Measurements from ENCODE around the gene ST6GAL1. TPM values are rescaled to one million over a fixed set of nuclear protein-coding genes. Genes with fewer than 3 reads are reported as not detected.

Gene ST6GAL1
- total and polyA plus RNA-seq, 2 of the 4 experiments (the other 2 are of a cell fraction) = 1.4 to 2.9 TPM

GRCh38 chr3:186963636-186964035, 33.3 kb downstream of the ST6GAL1 start:
- H3K56ac ChIP-seq (ENCODE audit: extremely low read depth, insufficient read depth, low read length) = no peak overlapping the region
- H3K27me3 ChIP-seq (ENCODE audit: control insufficient read depth, insufficient read depth, low read length) = no peaks in the 10 kb centered on the region; the same call in 1 of the 2 replicates
- no peak overlapping the region for H3K23ac ChIP-seq (ENCODE audit: low read depth, low read length)
- no peak overlapping the region for H3K27ac ChIP-seq (ENCODE audit: insufficient read depth, low read length)
- H4K5ac ChIP-seq (ENCODE audit: low read depth, low read length) = no peak overlapping the region
- no CpG with 5 or more reads among the region's 5 CpGs for WGBS, 2 experiments (ENCODE audit: extremely low coverage in 2 of 2, insufficient read length in 1 of 2)
- H3K18ac ChIP-seq (ENCODE audit: low read depth, low read length) = no peak overlapping the region
- no peak overlapping the region for H2AK5ac ChIP-seq (ENCODE audit: low read depth, low read length)
- TF ChIP-seq MXI1 (IDR thresholded peaks at IDR 0.05; ENCODE audit: borderline replicate concordance, low read depth, low read length) (no peak), ELK1 (IDR thresholded peaks at IDR 0.05; ENCODE audit: borderline replicate concordance, low read depth, low read length) (no peak), FOS (IDR thresholded peaks at IDR 0.05; ENCODE audit: low read depth, low read length) (no peak), CTCF (conservative IDR thresholded peaks at IDR 0.05; ENCODE audit: low read depth, low read length) (no peak), MAZ (IDR thresholded peaks at IDR 0.05; ENCODE audit: borderline replicate concordance, low read depth, low read length) (no peak), NFE2L2 (IDR thresholded peaks at IDR 0.05; ENCODE audit: low read depth, low read length) (no peak), BHLHE40 (IDR thresholded peaks at IDR 0.05; ENCODE audit: low read depth, low read length) (no peak), RAD21 (IDR thresholded peaks at IDR 0.05; ENCODE audit: low read length) (no peak), CEBPB (IDR thresholded peaks at IDR 0.05; ENCODE audit: low read depth, low read length) (no peak), RFX5 (IDR thresholded peaks at IDR 0.05; ENCODE audit: low read depth, low read length) (no peak), POLR2A (IDR thresholded peaks at IDR 0.05; ENCODE audit: low read depth, low read length) (no peak), SMC3 (IDR thresholded peaks at IDR 0.05; ENCODE audit: low read depth, low read length) (no peak), RCOR1 (IDR thresholded peaks at IDR 0.05; ENCODE audit: insufficient replicate concordance, low read length) (no peak), USF2 (IDR thresholded peaks at IDR 0.05; ENCODE audit: low read depth, low read length) (no peak), MAFK (IDR thresholded peaks at IDR 0.05; ENCODE audit: low read depth, low read length) (no peak)
- H4K20me1 ChIP-seq (ENCODE audit: insufficient read depth, low read length) = no peaks in the 10 kb centered on the region
- BruUV-seq (replicated peaks) = no TSS peak
- DNase-seq (no peak), ATAC-seq (ENCODE audit: low read depth) (no peak)
- H3K4me1 ChIP-seq (ENCODE audit: control insufficient read depth, insufficient read depth, low read length) = peaks cover 2% of the 10 kb centered on the region; the same call in 1 of the 2 replicates
- H2BK20ac ChIP-seq (ENCODE audit: low read depth, low read length) = no peak overlapping the region
- no peak overlapping the region for H3K4me2 ChIP-seq (ENCODE audit: low read depth, low read length)
- H3K9me3 ChIP-seq (ENCODE audit: control insufficient read depth, insufficient read depth, low read length) = no peaks in the 10 kb centered on the region
- no peaks in the 10 kb centered on the region for H3K79me1 ChIP-seq (ENCODE audit: low read depth in 1 of 2, low read length in 2 of 2)
- no peaks in the 10 kb centered on the region for H3K36me3 ChIP-seq (ENCODE audit: control insufficient read depth, insufficient read depth, low read length)
- no peak overlapping the region for H4K8ac ChIP-seq (ENCODE audit: low read depth in 2 of 2, low read length in 2 of 2)
- dilution Hi-C loops (cut with HindIII; ENCODE audit: low sequenced_read_pairs, unreplicated experiment) = no loop called here
- no peaks in the 10 kb centered on the region for H3K9me1 ChIP-seq (ENCODE audit: insufficient read depth, low read length)
- H4K91ac ChIP-seq (ENCODE audit: insufficient read depth, low read depth, low read length) = no peak overlapping the region
- H3K4ac ChIP-seq (ENCODE audit: low read depth, low read length) = no peak overlapping the region
- in situ Hi-C loops (cut with MboI; ENCODE audit: low sequenced_read_pairs) = no loop called here
- no peak overlapping the region for H2BK15ac ChIP-seq (ENCODE audit: low read depth, low read length)
- no peak overlapping the region for H2BK5ac ChIP-seq (ENCODE audit: low read depth, low read length, poor library complexity, severe bottlenecking)
- no peak overlapping the region for H2AK9ac ChIP-seq (replicated peaks; ENCODE audit: low read depth, low read length, poor library complexity)
- no peak overlapping the region for H3K4me3 ChIP-seq (ENCODE audit: insufficient read depth, low read depth, low read length)
- no peak overlapping the region for H3K9ac ChIP-seq (ENCODE audit: low read depth, low read length)
- ChIA-PET POLR2A (ENCODE audit: unreplicated experiment) (no interaction called here), CTCF (no interaction called here)
- no peak overlapping the region for H2AFZ ChIP-seq (replicated peaks; ENCODE audit: low read length, poor library complexity)
- intact Hi-C loops (cut with micrococcal nuclease) = no loop called here
- no peak overlapping the region for H3K14ac ChIP-seq (replicated peaks; ENCODE audit: low read depth, low read length)
- no peak overlapping the region for H2BK120ac ChIP-seq (ENCODE audit: low read depth, low read length)
